Measurements from ENCODE around the gene TRUB1.

Gene TRUB1

DNA sequence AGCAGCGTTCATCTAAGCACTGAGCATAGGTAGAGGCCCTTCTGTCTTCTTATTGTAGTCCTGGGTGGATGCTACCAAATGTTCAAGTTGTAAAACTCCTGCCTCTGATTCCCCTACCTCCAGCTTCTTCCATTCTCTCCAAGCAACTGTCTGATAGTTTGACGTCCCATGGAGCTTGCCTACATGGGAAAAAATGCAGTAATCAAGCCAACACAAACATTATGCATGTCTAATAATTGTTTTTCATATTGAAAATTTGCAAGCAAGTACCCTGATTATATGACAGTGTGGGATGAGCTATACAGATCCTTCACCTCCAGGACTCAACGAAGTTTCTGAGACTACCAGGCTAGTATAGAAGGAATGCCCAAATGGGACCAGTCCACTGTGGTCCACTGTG lies 31.0 kb upstream of the TRUB1 start:
- Histone ChIP-seq H3K4me2 (no peak overlapping the region), H3K9ac (no peak overlapping the region), H4K20me1 (no peaks in the 10 kb centered on the region), H3K36me3 (no peaks in the 10 kb centered on the region), H3K4me3 (no peak overlapping the region), H3K27ac (no peak overlapping the region), H3K9me3 (replicated peaks in 1 of 11) (0 out of 22 replicates have a peak, but pooled peaks cover 0 to 5% (median 0%) of the 10 kb centered on the region in 11 experiments), H3K4me1 (peaks cover 0 to 11% (median 6%) of the 10 kb centered on the region in 10 experiments; a peak in 11 of 20 replicates), H3K27me3 (no peaks in the 10 kb centered on the region)
- TF ChIP-seq Cebpa-rat (IDR thresholded peaks at IDR 0.05) = no peak

DNA sequence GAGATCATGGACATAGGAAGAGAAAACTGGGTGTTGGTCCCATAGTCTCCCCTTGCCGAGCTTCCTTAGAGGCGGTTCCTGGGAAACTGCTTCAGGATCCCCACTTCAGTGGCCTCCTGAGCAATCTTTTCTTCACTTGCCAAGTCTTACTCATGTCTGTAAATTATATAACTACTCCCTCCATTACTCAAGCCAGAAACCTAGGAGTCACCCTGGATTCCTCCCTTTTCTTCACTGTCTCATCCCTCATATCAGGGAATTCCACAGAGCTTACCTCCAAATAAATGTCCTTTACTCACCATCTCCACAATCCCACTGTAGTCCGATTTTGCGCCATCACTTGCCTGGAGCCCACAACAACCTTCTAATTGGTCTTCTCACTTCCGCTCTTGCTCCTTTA lies 29.1 kb upstream of the TRUB1 start:
- Histone ChIP-seq H3K4me1 (peaks cover 0 to 17% (median 6%) of the 10 kb centered on the region in 10 experiments; a peak in 11 of 20 replicates), H4K20me1 (no peaks in the 10 kb centered on the region), H3K4me2 (no peak overlapping the region), H3K9ac (no peak overlapping the region), H3K9me3 (replicated peaks in 1 of 11) (0 out of 22 replicates have a peak, but pooled peaks cover 0 to 5% (median 0%) of the 10 kb centered on the region in 11 experiments), H3K27me3 (no peaks in the 10 kb centered on the region), H3K36me3 (no peaks in the 10 kb centered on the region), H3K27ac (no peak overlapping the region), H3K4me3 (no peak overlapping the region)
- no peak for TF ChIP-seq Cebpa-rat (IDR thresholded peaks at IDR 0.05)

DNA sequence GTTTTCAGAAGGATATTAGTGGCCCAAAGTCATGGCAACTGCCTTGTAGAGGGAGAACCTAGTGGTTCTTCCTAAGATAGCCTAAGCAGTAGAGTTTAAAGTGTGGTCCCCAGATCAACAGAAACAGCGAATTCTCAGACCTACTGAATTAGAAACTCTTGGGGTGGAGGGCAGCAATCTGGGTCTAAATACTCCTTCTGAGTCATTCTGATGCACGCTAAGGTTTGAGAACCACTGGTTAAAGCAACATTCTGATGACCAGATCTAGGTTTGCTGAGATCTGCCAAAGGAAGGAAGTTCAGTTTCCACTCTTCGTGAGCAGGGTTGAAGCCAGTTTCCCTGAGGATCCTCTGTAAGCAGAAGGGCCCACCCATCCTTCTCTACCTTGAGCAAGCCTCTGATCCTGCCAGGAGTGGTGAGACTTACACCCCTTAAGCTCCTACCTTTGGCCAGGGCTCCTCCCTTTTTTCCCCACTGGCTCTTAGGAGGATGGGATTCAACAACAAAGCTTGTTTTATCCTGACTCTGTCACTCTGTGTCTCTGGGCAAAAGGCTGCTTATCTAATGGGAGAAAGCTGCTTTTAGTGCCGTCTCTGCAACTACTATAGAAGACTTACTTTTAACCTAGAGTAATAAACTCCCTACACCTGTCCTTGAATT lies 26.8 kb upstream of the TRUB1 start:
- no peak for TF ChIP-seq Cebpa-rat (IDR thresholded peaks at IDR 0.05)
- Histone ChIP-seq H3K9me3 (replicated peaks in 1 of 11) (0 out of 22 replicates have a peak, but pooled peaks cover 0 to 5% (median 0%) of the 10 kb centered on the region in 11 experiments), H3K36me3 (no peaks in the 10 kb centered on the region), H3K27me3 (no peaks in the 10 kb centered on the region), H3K27ac (no peak overlapping the region), H4K20me1 (no peaks in the 10 kb centered on the region), H3K4me3 (no peak overlapping the region), H3K4me1 (peaks cover 0 to 17% (median 6%) of the 10 kb centered on the region in 10 experiments; a peak in 11 of 20 replicates), H3K9ac (no peak overlapping the region), H3K4me2 (peak overlapping the region in 7 of 11 experiments; percentile 5 to 44 (median 27); a peak in 9 of 22 replicates)

DNA sequence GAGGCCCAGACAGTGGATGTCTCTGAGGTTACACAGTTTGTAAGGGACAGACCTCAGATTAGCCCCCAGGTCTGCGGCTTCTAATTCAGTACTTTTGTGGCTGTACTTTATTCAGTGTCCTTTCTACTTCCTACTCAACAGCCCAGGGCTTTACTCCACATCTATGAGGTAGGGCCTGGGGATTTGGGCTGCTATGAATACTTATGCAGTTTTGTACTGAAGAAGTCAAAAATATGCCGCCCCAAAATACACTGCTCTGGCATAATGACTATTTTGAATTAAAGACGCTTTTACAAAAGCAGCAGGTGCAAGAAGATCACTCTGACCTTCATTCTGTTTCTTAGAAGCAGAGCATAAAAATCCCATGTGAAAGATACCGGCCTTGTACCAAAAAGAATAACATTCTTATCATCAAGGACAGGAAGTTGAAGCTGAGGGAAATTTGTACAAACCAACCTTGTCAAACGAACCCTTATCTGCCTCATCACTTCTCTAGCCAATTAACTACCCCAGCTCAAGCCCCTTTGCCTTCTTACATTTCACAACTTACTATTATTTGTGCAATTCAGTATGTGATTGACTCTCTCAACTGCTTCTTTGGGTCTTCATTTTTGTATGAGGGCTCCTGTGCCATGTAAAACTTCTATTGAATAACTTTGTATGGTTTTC lies 26.1 kb upstream of the TRUB1 start:
- no peaks in the 10 kb centered on the region for H3K27me3 ChIP-seq
- 0 out of 22 replicates have a peak, but pooled peaks cover 0 to 5% (median 0%) of the 10 kb centered on the region in 11 experiments for H3K9me3 ChIP-seq (replicated peaks in 1 of 11)
- H3K4me1 ChIP-seq = peaks cover 0 to 17% (median 6%) of the 10 kb centered on the region in 10 experiments; a peak in 11 of 20 replicates
- H3K36me3 ChIP-seq = no peaks in the 10 kb centered on the region
- peak overlapping the region in 1 of 11 experiments; percentile 27; a peak in 3 of 22 replicates for H3K4me2 ChIP-seq
- no peak for TF ChIP-seq Cebpa-rat (IDR thresholded peaks at IDR 0.05)
- H3K9ac ChIP-seq = no peak overlapping the region
- H4K20me1 ChIP-seq = no peaks in the 10 kb centered on the region
- H3K27ac ChIP-seq = no peak overlapping the region
- H3K4me3 ChIP-seq = no peak overlapping the region

DNA sequence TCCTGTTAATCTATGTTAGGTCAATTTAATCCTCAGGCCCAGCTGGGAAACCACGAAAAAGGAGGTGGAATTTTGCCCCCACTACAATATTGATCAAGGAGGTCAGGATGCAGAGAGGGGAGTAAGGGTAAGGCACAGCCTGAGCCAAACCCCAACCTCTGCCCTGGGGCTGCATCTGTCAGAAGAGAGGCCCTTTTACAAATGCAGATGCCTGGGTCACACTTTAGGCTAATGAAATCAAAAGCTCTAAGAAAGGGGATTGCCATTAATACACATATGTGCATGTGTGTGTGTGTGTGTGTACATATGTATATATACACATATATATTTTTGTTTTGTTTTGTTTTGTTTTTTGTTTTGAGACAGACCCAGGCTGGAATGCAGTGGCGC lies 25.5 kb upstream of the TRUB1 start:
- H3K4me2 ChIP-seq = no peak overlapping the region
- H3K9ac ChIP-seq = no peak overlapping the region
- no peak overlapping the region for H3K4me3 ChIP-seq
- peaks cover 0 to 17% (median 6%) of the 10 kb centered on the region in 10 experiments; a peak in 11 of 20 replicates for H3K4me1 ChIP-seq
- no peak for TF ChIP-seq Cebpa-rat (IDR thresholded peaks at IDR 0.05)
- H3K27me3 ChIP-seq = no peaks in the 10 kb centered on the region
- no peak overlapping the region for H3K27ac ChIP-seq
- H4K20me1 ChIP-seq = no peaks in the 10 kb centered on the region
- H3K9me3 ChIP-seq (replicated peaks in 1 of 11) = 0 out of 22 replicates have a peak, but pooled peaks cover 0 to 5% (median 0%) of the 10 kb centered on the region in 11 experiments
- H3K36me3 ChIP-seq = no peaks in the 10 kb centered on the region

DNA sequence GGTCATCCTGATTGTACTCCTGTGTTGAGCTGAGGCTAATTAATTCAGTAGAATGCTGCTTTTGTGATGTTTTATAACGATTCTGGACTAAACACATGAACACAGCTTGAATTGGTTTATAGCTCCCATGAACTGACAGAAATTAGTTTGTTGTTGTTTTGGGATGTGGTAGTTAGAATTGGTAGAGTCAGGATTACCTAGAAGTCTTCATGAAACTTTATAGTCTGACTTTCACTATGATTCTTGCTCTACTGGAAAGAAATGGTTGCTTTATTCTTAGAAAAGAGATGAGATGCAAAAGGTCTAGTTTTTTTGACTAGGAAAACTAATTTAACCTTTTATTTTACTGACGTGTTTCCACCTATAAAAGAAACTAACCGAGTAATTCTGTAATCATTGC lies 23.4 kb upstream of the TRUB1 start:
- H4K20me1 ChIP-seq = no peaks in the 10 kb centered on the region
- H3K27me3 ChIP-seq = no peaks in the 10 kb centered on the region
- H3K9me3 ChIP-seq (replicated peaks in 1 of 11) = 0 out of 22 replicates have a peak, but pooled peaks cover 0 to 2% (median 0%) of the 10 kb centered on the region in 11 experiments
- H3K4me1 ChIP-seq = peaks cover 0 to 22% (median 6%) of the 10 kb centered on the region in 10 experiments; a peak in 11 of 20 replicates
- no peak overlapping the region for H3K4me2 ChIP-seq
- H3K4me3 ChIP-seq = no peak overlapping the region
- H3K27ac ChIP-seq = no peak overlapping the region
- H3K36me3 ChIP-seq = no peaks in the 10 kb centered on the region
- no peak for TF ChIP-seq Cebpa-rat (IDR thresholded peaks at IDR 0.05)
- no peak overlapping the region for H3K9ac ChIP-seq

- Histone ChIP-seq H3K9ac (no peak overlapping the region), H3K36me3 (no peaks in the 10 kb centered on the region), H3K4me1 (peaks cover 0 to 22% (median 6%) of the 10 kb centered on the region in 10 experiments; a peak in 11 of 20 replicates), H3K4me2 (no peak overlapping the region), H3K27me3 (no peaks in the 10 kb centered on the region), H3K27ac (no peak overlapping the region), H4K20me1 (no peaks in the 10 kb centered on the region), H3K9me3 (replicated peaks in 1 of 11) (no peaks in the 10 kb centered on the region), H3K4me3 (no peak overlapping the region)
- no peak for TF ChIP-seq Cebpa-rat (IDR thresholded peaks at IDR 0.05)
These were observed 22.7 kb upstream of the TRUB1 start for GRCh38 chr10:114915294-114915693.

- TF ChIP-seq Cebpa-rat (IDR thresholded peaks at IDR 0.05) = no peak
- Histone ChIP-seq H3K4me2 (no peak overlapping the region), H3K4me1 (peaks cover 0 to 21% (median 4%) of the 10 kb centered on the region in 10 experiments; a peak in 10 of 20 replicates), H3K27ac (no peak overlapping the region), H4K20me1 (no peaks in the 10 kb centered on the region), H3K9ac (no peak overlapping the region), H3K27me3 (no peaks in the 10 kb centered on the region), H3K9me3 (replicated peaks in 1 of 11) (no peaks in the 10 kb centered on the region), H3K36me3 (no peaks in the 10 kb centered on the region), H3K4me3 (no peak overlapping the region)
These were observed 21.3 kb upstream of the TRUB1 start for GRCh38 chr10:114916653-114917052.

DNA sequence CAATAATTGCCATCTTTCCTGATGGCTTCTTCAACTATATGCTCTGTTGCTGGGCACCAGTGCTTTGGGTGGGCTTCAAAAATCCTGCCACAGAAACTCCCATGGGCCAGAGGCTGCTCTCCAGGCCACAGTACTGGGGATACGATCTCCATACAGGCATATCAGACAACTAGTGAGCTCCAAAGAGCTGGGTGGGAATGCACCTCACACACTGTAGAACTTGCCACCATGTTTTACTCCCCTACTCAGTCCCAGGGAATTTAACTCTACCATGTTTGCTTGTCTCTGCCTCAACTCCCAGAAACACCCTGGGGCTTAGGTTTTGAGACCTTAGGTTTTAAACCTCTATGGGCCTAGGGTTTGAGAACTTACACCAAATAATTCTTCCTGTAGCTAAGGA lies 20.5 kb upstream of the TRUB1 start:
- Histone ChIP-seq H3K4me3 (no peak overlapping the region), H3K36me3 (no peaks in the 10 kb centered on the region), H3K9ac (no peak overlapping the region), H4K20me1 (no peaks in the 10 kb centered on the region), H3K9me3 (replicated peaks in 1 of 11) (peaks cover 0 to 2% (median 0%) of the 10 kb centered on the region in 11 experiments; a peak in 2 of 22 replicates), H3K4me1 (peaks cover 0 to 21% (median 10%) of the 10 kb centered on the region in 10 experiments; a peak in 10 of 20 replicates), H3K27ac (no peak overlapping the region), H3K4me2 (no peak overlapping the region), H3K27me3 (no peaks in the 10 kb centered on the region)
- TF ChIP-seq Cebpa-rat (IDR thresholded peaks at IDR 0.05) = no peak

Measured in BLaER1 treated with 17β-estradiol and CSF1 and Interleukin-3, amounts not matched to agents 10 nM and 100 nM (cell line).